HL-60 (cell line): ENCODE results near the gene RERE.

ENCODE experiments used
- CTCF ChIP-seq: IDR thresholded peaks from one replicate; pipeline ENCODE4 v1.5.1; 2011; ENCODE audit warnings: low read length, control low read depth, inconsistent platforms; ENCODE audit not compliant: insufficient read depth
- POLR2AphosphoS5 ChIP-seq: IDR thresholded peaks from 2 replicates; pipeline ENCODE4 v1.6.1; 2012; ENCODE audit warnings: low read depth
- REST ChIP-seq: IDR thresholded peaks from 2 replicates; pipeline ENCODE4 v1.6.1; 2012; ENCODE audit warnings: low read depth; ENCODE audit not compliant: insufficient replicate concordance
- SPI1 ChIP-seq: IDR thresholded peaks from 2 replicates; pipeline ENCODE4 v1.6.1; 2012; ENCODE audit warnings: low read depth, mild to moderate bottlenecking, borderline replicate concordance

GRCh38 chr1:8412183-8412831 is 405.1 kb downstream of the RERE start:
- TF ChIP-seq CTCF = no peak
- TF ChIP-seq REST = no peak
- no peak for TF ChIP-seq SPI1
- no peak for TF ChIP-seq POLR2AphosphoS5
